ENCODE data around the gene NARS2.

- TF ChIP-seq THRB (CRISPR knock-in tag; conservative IDR thresholded peaks at IDR 0.05) (no peak), GABPA (tag; conservative IDR thresholded peaks at IDR 0.05; ENCODE audit: low read depth) (no peak), EZH2 (IDR thresholded peaks at IDR 0.05; ENCODE audit: borderline replicate concordance, low read depth, low read length) (no peak), ZNF175 (CRISPR knock-in tag; IDR thresholded peaks at IDR 0.05; ENCODE audit: low read depth) (no peak), CTCF (IDR thresholded peaks at IDR 0.05 in 2 of 3, conservative IDR thresholded peaks at IDR 0.05 in 1 of 3; ENCODE audit: insufficient read depth in 2 of 3, low read depth in 1 of 3, low read length in 3 of 3) (no peak), TARDBP (IDR thresholded peaks at IDR 0.05) (no peak), ZNF3 (CRISPR knock-in tag; IDR thresholded peaks at IDR 0.05) (no peak), CBFA2T3 (IDR thresholded peaks at IDR 0.05) (no peak), TAF1 (IDR thresholded peaks at IDR 0.05; ENCODE audit: control insufficient read depth, extremely low read depth, insufficient read depth, low read length, severe bottlenecking) (no peak)
Measured at GRCh38 chr11:78476066-78476465, 98.6 kb downstream of the NARS2 start.

Data from K562 (cell line).